Measurements from ENCODE around the gene SELENOS.

The SELENOS gene, protein sequence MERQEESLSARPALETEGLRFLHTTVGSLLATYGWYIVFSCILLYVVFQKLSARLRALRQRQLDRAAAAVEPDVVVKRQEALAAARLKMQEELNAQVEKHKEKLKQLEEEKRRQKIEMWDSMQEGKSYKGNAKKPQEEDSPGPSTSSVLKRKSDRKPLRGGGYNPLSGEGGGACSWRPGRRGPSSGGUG

DNA sequence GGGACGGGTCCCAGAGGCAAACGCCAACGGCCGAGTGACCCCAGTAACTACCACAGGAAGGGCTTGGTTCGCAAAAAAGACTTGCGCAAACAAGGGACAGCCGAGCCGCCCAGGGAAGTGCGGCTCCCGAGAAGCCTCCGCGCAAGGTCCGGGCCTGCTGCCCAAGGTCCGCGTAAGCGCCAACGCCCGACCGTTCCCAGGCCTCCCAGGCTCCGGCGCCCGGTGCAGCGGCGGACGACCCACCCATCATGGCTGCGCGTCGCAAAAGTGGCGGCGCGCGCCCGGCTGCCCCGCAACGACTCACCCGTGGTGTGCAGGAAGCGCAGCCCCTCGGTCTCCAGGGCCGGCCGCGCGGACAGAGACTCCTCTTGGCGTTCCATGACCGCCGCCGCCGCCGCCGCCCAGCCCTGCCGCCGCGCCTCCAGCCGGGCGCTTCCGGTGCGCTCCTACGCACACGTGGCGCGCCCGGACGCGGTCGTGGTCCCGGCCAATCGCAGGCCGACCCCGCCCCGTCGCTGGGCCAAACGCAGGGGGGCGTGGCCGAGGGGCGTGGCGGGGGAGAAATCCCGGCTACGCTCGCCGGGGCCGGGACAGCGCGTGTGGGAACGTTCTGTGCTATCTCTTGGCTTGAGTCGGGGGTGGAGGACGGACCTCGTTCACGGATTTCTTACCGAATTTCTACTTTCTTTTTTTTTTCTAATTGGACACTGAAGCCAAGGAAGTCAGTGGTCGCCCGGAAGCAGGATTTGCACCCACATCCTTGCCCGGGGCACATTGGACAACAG, at the start of gene SELENOS:
Gene SELENOS, minus strand, starts transcription at position 448 of the 785 bp plus-strand sequence. Its CDS starts 68 bp downstream, at position 380.
- DNase-seq, result peak; percentile 53

DNA sequence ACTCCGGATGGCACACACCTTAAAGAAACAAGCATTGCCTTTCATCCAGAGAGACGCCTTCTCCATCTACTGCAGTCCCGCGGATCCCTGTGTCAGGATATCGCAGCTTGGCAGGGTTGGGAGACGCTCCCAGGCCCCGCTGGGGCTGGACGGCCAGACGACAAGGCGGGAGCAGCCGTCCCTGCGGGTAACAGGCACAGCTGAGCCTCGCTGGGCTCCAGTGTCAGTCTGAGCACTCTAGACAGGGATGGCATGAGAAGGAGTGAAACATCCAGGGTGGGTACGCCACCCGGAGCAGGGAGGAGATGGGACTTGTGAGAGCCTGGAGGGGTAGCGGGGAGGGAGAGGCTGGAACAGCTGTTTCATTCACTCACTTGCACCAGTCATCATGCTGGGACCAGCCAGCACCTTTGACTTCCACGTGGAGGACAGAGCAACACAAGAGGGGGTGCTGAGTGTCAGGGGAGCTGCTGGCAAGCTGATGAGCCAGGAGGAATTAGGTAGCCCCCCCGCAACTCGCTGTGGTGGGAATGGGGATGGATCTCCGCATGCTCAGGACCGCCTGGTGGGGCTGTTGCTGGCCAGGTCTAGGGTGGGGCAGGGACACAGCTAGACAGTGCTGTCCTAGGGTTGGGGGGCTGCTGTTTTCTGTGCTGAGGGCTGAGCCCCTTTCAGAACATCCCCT, 49.3 kb upstream of the SELENOS start:
- no peak for DNase-seq

DNA sequence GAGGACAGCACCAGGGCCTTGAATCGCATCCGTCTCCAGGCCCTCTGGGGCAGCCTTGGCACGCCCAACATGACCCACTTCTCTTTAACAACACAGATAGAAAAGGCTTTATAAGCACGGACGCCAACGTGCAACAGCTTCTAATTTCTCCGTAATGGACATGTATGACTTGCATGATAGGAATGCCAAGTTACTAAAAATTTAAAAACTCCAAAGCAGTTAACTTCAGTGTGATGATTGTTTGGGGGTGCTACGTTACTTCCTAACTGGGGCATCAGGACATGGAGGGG, 48.7 kb upstream of the SELENOS start:
- no peak for DNase-seq

DNA sequence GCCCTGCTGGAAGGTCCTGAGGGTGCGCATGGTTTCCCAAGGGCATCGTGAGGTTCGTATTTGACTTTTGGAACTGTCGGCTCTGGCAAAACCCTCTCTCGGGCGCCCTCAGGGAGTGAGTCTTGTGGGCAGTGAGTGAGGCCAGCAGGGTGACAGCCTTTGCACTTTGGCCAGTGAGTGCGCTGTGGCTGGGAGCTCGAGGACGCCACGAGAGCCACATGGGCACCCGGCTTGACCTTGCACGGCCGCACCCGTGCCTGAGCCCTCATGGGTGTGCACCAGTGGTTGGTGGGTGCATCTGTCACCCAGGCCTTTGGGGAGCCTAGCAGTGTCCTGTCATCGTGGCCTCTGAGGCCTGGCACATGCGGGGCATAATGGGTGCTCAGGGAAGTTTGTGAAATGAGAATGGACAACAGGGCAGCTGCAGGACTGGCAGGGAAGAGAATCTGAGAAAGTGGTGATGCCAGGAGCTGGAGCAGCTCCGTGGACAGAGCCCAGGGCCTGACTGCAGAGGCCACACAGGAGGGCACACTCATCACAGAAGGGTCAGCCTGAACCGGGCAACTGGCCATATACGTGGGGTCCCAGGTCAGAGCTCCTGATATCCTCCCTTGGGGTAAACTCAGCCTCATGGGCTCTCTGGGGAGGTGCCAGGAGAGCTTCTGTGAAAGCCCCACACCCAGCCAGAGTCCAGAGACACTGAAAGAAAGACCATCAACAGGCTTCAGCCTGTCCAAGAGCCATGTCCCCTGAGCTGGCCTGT, 48.2 kb upstream of the SELENOS start:
- DNase-seq, result no peak

DNA sequence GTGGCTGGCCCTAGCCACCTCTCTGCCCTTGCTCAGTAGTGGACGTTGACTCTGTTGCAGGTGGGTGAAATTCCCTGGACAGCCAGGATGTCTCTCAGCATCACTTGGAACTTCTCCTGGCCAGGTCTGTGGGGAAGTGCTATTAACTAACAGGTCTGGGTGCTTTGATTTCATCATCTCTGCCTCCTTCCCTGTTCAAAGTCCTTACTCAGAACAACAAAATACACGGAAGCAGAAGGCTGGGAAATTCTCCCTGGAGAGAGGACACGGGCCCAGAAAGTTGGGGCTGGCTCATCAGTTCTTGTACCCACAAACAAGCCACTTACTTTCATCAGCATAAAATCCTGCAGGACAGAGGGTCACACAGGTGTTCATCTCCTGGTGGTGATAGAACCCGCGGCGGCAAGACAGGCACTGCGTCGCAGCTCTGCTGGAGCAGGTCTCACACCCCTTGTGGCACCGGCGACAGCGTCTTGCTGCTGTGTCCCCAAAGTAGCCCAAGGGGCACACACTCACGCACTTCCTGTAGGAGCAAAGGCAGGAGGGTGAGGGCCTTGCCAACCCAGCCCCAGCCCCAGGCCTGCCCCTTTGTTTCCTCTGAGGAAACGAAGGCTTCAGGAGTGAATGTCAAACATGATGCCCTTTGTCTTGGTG, 47.4 kb upstream of the SELENOS start:
- no peak for DNase-seq

DNA sequence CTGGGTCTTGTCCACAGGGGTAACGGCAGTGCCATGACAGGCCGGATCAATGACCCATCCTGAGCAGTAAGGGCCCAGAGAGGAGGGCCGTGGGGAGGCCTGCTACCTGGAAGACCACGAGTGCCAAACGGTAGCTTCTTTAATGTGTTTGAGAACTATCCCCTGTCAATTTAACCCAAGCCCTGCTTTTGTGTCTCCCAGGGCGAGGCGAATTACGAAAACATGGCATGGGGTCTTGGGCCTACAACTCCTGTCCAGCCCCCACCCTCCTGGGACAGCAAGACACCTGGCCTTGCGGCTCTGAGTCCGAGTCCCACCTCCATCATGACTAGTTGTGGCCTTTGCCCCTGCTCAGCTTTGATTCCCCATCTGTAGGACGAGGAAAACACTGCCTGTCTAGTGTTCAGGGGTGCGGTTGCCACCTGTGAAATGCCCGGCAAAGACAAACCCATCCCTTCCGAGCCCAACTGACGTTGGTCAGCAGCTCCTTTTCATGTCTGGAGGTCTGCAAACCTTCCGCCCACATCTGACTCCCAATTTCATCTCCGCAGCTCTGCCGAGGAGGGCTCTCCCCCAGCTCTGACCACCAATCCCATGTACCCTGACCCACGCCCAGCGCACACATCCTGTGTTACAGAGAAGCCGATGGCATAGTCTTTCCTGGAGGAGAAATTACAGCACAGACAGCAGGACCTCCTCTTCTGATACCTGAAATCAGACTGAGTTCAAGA, 46.7 kb upstream of the SELENOS start:
- DNase-seq, result no peak

DNA sequence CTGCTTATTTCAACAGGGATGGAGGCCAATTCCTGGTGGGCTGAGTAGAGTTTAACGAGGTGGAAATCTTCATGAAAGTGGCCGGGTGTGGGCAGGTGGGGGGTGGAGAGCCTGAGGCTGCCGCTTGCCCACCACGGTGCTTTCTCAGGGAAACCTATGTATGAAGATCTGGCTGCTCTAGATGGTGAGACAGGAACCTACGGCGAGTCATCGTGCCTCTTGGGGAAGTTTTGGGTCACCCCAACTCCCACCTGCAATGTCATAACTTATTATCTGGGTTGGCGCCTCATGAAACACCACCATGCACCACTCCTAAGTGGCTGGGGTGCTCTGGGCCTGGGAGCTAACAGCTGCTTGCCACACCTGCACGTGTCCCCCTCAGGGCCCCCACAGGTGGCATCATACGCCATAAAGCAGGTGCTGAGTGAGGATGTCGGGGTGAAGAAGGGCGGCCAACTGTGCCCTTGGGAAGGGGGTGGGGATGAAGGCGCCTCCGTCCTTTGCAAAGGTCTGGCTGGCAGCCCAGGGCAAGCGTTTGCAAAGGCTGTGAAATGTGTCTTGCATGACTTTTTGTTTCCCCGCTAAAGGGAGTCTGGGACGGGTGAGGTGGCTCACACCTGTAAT, 45.7 kb upstream of the SELENOS start:
- DNase-seq, result no peak

DNA sequence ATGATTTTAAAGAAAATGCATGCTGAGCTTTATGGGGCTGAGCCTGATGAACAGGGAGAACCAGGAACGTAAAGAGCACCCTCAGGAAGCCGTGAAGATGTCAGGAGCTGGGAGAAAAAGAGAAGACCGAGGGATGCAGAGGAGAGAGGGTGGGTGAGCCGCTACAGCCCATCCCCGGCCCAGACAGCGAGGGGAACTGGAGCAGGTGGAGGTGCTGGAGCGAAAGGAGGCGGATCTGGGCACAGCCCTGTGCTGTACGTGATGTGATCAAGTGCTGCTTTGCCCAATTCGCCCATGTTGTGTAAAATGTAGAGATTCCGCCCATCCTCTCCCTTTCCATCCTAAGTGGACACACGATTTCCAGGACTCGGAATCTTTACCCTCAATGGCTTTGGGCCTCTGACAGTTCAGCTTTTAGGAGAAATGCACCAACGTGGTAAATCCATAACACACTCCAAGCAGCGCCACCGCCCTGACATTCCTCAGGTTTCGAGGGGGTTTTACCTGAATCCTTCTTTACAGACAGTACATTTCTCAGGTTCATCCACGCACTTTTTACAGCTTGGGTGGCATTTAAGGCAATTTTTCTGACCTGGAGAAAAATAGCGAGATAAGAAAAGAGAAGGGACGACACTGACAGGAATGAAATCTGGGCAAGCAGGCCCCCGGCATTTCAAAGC, 44.9 kb upstream of the SELENOS start:
- DNase-seq, result no peak

DNA sequence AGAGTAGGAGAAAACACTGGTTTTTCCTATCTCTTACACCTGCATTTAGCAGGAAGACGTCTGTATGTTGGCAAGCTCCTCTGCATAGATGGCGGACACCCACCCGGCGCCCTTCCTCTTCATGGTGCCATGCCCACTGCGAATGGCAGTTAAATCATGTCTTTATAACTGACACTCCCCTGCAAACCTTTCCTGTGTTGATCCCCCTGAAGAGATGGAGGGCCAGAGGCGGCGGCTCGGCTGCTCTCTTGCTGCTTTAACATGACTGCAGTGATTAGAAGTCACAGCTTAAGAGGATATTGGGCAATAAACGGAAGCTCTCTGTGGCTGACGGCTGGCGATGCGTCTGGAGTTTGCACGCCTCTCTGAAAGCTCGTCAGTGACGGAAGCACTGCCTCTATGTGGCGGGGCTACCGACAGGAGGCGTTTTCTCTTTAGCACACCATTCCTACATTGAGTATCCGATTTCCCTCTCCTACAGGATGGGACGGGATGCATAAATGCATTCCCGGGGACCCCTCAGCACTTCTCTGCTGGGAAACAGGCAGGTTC, 43.3 kb upstream of the SELENOS start:
- DNase-seq, result peak; percentile 0

DNA sequence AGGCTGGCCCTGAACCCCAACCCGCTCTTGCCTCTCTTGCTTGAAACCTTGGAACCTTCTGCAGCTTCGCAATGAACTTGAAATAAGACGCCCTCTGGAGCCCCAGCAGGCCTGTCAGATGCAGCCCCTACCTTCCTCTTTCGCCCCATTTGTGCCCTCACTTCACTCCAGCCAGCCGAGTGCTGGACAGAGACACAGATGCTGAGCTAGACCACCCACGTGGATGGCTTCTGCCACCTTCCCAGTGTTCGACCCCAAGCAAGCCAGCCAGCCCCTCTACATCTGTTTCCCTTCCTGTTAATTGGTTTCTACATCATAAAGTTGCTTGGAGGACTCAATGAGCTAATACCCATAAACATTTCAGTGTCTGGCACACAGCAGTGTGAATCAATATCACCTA, 41.6 kb upstream of the SELENOS start:
- DNase-seq, result no peak

DNA sequence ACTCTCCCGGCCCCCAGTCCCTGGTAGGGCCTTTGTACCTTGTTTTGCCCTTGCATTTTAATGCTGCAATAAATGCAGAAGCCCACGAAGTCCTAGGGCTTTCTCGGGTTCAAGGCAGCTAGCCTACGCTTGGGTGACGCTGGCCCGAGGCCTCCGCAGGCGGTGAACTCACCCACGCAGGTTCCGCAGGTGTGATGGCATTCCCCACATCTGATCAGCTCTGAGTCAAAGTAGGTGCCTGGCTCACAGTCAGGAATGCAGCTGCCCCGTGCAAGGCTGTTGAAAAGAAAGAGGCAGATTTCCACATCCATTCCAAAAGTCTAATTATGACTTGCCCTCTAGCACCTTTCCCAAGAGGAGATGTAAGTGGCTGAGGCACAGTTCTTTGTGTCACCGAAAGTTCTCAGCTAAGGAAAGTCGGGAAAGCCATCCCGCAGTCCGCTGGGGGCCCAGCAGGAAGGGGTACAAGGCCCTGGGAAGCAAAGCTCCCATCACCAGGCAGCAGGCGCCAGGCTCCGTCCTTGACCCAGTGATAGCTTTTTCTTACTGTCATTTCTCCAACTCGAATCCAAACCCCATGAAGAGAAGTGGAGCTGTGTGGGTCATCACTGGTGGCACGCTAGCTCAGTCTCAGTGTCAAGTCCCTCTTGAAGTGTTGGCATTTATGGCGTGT, 41.0 kb upstream of the SELENOS start:
- no peak for DNase-seq

DNA sequence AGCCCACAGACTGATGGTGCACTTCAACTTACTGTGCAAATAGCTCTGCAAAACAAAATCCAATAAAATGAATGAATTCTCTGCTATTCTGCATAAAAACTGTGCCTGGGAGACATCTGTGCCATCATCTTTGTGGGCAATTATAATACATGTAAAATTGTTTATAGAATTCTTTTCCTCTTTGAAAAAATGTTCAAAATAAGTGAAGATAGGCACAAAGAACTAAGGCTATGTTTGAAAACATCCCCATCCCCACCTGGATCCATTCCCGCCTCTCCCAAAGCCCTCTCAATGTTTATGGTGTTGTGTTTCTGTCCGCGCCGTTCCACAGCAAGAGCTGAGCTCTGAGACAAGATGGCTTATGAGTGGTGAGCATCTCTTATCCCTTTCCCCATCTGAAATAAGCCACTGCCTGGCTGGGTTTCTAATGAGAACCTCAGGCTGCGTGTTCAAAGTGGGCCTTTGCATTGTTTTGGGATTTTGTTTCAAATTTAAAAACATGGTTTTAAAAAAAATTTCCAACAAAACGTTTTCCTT, 40.1 kb upstream of the SELENOS start:
- DNase-seq, result no peak

DNA sequence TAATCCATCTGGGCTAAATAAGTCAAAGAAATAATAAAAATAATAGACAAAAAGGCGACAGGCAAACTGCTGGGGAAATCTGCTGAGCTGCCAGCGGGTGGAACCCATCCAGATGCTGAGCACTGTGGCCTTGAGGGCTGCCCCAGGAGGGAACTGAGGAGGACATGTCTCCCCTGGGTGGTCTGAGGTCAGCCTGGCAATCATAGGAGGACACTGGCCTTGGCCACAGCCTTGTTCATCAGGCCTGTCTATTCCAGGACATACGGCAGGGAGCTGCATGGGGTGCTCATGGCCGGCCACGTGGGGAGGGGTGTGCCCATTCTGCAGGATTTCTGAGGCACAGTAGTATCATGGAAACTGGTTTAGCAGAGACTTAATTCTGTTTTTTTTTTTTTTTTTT, 39.2 kb upstream of the SELENOS start:
- DNase-seq, result no peak

DNA sequence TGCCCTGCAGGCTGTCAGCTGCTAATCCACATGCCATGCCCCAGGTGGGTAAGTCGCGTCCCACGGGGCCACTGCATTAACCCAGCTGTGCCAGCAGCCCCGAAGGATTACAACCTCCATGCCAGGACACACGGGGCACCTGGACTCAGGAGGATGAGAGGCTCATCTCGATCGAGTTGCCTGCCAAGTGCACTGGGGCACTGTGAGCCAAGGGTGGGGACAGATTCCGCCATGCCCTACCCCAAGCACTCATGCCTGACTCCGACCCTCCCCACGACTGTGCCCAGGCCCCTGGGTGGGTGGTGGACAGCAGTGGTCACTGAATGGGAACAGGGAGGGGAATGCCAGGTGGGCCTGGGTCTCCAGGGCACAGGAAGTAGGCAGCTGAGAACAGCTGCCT, 38.5 kb upstream of the SELENOS start:
- no peak for DNase-seq

DNA sequence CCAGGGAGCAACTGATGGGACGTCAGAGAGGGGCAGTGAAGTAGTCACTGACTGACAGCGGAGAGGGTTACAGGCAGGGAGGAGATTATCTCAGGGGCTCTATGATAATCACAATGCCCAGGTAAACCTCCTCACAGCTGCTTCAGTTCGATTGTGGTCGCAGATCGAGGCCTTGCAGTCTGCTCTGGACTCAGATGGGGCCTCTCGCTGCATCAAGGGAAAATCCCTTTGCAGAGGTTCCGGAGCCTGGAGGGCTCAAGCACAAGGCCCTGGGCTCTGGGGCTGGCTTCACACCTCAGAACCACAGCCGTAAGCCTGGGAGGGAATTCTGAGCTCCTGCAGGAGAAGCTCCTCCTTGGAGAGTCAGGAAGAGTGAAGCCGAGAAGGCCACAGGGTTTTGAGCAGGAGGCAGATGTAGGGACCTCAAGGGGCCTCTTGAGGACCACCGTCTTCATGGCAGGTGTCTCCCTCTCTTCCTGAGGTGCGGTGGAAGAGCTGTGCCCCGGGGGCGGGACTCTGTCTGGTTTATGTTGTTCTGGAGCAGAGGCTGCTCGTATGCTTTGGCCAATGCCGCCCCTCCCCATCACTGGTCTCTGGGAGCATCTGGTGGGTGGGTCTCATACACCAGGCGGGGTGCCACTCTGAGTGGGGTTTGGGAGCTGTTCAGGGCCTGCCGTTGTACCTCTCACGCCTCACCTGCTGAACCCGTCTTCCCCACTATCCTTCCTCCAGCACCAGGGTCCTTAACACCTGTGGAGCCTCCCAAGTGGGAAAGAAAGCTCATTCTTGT, 37.2 kb upstream of the SELENOS start:
- DNase-seq, result no peak

DNA sequence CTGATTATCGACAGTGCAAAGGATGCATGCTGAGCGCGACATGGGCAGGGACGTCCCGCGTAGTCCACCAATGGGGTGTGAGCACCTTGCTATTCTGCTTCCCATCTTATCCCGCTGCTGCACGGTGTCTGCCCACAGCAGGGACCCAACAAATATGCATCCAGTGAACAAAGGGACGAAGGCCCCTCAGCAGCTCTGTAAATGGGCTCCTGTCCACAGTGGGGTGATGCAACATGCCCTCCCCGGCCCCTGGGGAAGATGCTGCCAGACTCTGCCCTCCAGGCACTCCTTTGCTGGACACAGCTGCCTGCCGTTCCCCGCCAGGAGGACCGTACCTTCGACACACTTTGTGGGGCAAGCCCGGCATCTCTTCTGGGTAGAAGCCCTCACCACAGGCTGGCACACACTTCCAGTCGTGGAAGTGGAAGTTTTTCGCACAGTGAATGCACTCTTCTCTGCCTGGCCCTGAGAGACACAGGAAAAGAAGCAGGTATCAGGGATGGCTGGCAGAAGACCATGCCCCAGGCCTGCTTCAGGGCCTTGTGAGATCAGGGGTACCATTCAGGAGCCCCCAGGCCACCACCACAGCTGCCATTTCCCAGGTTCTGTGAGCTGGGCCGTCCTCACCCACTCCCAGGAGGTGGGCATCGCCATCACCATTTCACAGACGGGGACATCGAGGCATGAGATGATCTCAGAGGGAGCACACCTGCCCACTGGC, 35.9 kb upstream of the SELENOS start:
- no peak for DNase-seq

DNA sequence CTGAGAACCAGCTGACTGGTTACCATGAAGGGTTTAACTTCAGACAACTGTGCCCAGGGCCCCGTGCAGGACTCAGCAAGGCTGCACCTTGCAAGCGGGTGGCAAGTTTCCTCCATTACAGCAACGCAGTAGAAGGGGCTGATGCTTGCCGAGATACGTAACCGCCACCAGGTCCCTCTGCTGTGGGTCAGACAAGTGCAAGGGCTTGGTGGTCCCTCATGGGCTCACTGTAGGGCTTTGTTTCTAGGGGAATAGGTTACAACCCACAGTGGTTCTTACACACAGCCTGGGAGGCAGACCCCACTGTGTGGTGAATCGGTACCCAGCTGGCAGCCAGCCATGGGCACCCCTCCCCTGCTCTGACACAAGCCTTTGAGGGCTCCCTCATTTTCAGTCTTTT, 33.2 kb upstream of the SELENOS start:
- no peak for DNase-seq

DNA sequence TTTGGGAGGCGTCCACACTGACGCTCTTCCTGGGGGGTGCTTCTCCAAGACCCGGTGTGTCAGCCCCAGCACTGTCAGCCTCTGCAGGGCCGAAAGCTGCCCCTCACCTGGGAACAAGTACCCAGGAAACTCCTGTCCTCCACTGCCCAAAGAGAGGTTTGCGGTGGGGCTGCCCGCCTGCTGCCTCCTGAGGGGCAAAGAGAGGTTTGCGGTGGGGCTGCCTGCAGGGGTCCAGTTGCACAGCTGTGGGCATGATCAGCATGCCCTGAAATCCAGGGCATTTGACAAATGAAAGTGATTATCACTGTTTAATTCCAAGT, 32.8 kb upstream of the SELENOS start:
- no peak for DNase-seq
